H7 (cell line): ENCODE results near the gene IDH3G. TPM values are rescaled to one million over a fixed set of nuclear protein-coding genes. Genes with fewer than 3 reads are reported as not detected.
"Not testable (repeated sequence)": the region's sequence is repeated elsewhere in the genome, so short reads cannot be mapped to it uniquely, and the experiment has no call there.

Experiments used
- DNase-seq: peaks from one replicate; pipeline ENCODE4 v3.0.0; 2012
- H3K27me3 ChIP-seq: 2 replicates; pipeline ENCODE4 v1.6.0; 2011; ENCODE audit warnings: mild to moderate bottlenecking, low read length; ENCODE audit not compliant: control insufficient read depth, insufficient read depth
- H3K36me3 ChIP-seq: replicated peaks from 2 replicates; pipeline ENCODE4 v1.5.1; 2011; ENCODE audit warnings: low read length; ENCODE audit not compliant: control insufficient read depth, insufficient read depth
- H3K4me3 ChIP-seq: 2 replicates; pipeline ENCODE4 v1.5.1; 2011; ENCODE audit warnings: low read depth, mild to moderate bottlenecking, control low read depth, low read length, moderate library complexity; ENCODE audit not compliant: insufficient read depth
- total RNA-seq: library from RNA; depleted of rRNA; stranded (reverse); fragments of >200 nt; shearing (Covaris generic); gene quantifications from 2 replicates; pipeline ENCODE4 v1.2.3, GENCODE V29; 2014

Gene IDH3G
- total RNA-seq, 1 experiment from 2014 or later, result 76.2 TPM

- H3K27me3 ChIP-seq, result no peaks in the 10 kb centered on the region
- H3K4me3 ChIP-seq, result no peak overlapping the region
- H3K36me3 ChIP-seq, result no peaks in the 10 kb centered on the region
- DNase-seq, result peak; percentile 77
Measured at GRCh38 chrX:153766871-153767673, 27.1 kb downstream of the IDH3G start.

GRCh38 chrX:153766098-153766817, 27.9 kb downstream of the IDH3G start:
- H3K27me3 ChIP-seq, result no peaks in the 10 kb centered on the region
- DNase-seq, result peak; percentile 80
- no peaks in the 10 kb centered on the region for H3K36me3 ChIP-seq
- no peak overlapping the region for H3K4me3 ChIP-seq

- H3K4me3 ChIP-seq, result no peak overlapping the region
- H3K36me3 ChIP-seq, result no peaks in the 10 kb centered on the region
- no peaks in the 10 kb centered on the region for H3K27me3 ChIP-seq
- DNase-seq, result peak; percentile 68
Measured at GRCh38 chrX:153765138-153766079, 28.8 kb downstream of the IDH3G start.

- peak; percentile 57 for DNase-seq
- no peak overlapping the region for H3K4me3 ChIP-seq
- no peaks in the 10 kb centered on the region for H3K27me3 ChIP-seq
- no peaks in the 10 kb centered on the region for H3K36me3 ChIP-seq
Measured at GRCh38 chrX:153764786-153765137, 29.4 kb downstream of the IDH3G start.

- H3K4me3 ChIP-seq, result no peak within 1 kb of the TSS
- DNase-seq, result peak; percentile 94
- H3K36me3 ChIP-seq, result no peaks in the 10 kb centered on the region
- no peaks in the 10 kb centered on the region for H3K27me3 ChIP-seq
Measured at GRCh38 chrX:153763989-153764755, 30.0 kb downstream of the IDH3G start, which contains the start of gene PLXNB3. Gene PLXNB3 (plus strand): TSS chrX:153764249. CDS start chrX:153765536, 1,287 bp downstream.

- H3K4me3 ChIP-seq, result no peak overlapping the region
- peak; percentile 47 for DNase-seq
- H3K36me3 ChIP-seq, result no peaks in the 10 kb centered on the region
- no peaks in the 10 kb centered on the region for H3K27me3 ChIP-seq
Measured at GRCh38 chrX:153763298-153763932, 30.8 kb downstream of the IDH3G start.

- Histone ChIP-seq H3K27me3 (no peaks in the 10 kb centered on the region), H3K36me3 (no peaks in the 10 kb centered on the region), H3K4me3 (no peak overlapping the region)
- peak; percentile 40 for DNase-seq
Measured at GRCh38 chrX:153762626-153763173, 31.5 kb downstream of the IDH3G start.

GRCh38 chrX:153761863-153762262, 32.3 kb downstream of the IDH3G start:
- no peaks in the 10 kb centered on the region for H3K36me3 ChIP-seq
- no peaks in the 10 kb centered on the region for H3K27me3 ChIP-seq
- no peak overlapping the region for H3K4me3 ChIP-seq
- peak; percentile 41 for DNase-seq

GRCh38 chrX:153755136-153755535, 39.0 kb downstream of the IDH3G start:
- Histone ChIP-seq H3K27me3 (no peaks in the 10 kb centered on the region), H3K36me3 (no peaks in the 10 kb centered on the region), H3K4me3 (no peak overlapping the region)
- DNase-seq, result no peak

GRCh38 chrX:153750127-153750774, 43.9 kb downstream of the IDH3G start:
- no peak overlapping the region for H3K4me3 ChIP-seq
- no peaks in the 10 kb centered on the region for H3K36me3 ChIP-seq
- no peaks in the 10 kb centered on the region for H3K27me3 ChIP-seq
- peak; percentile 20 for DNase-seq

- not testable (repeated sequence) for H3K36me3 ChIP-seq, H3K4me3 ChIP-seq, H3K27me3 ChIP-seq, DNase-seq
Measured at GRCh38 chrX:153749017-153749416, 45.2 kb downstream of the IDH3G start.

GRCh38 chrX:153746991-153747390, 47.2 kb downstream of the IDH3G start:
- not testable (repeated sequence) for DNase-seq, H3K4me3 ChIP-seq, H3K27me3 ChIP-seq, H3K36me3 ChIP-seq

GRCh38 chrX:153746359-153746758, 47.8 kb downstream of the IDH3G start:
- Histone ChIP-seq H3K27me3 (no peaks in the 10 kb centered on the region), H3K4me3 (no peak overlapping the region), H3K36me3 (no peaks in the 10 kb centered on the region)
- DNase-seq, result no peak
